Measurements from ENCODE around the gene HLA-DQB1.

HLA-DQB1 gene

DNA sequence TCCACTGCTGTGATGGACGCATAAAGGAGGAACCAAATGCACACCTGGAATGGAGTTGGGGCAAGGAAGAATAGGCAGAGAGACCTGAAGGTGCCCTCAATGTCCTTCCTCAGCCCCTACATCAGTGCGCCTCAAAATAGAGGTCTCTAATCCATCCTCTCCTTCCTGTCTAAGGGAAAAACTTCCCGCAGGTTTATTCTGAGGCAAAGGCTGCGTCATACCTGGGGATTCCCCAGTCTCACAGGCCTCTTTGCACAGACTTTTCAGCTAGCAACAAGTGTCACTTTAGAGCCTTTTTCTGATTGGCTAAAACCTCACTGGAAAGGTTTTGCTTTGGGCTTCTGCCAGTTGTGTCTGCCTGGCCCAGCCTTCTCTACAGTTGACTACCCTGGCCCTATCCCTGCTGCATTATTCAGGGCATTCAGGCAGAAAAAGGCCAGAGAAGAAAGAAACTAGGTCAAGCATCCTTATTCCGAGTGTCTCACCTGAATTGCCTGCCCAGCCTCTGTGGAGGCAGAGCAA lies 1.8 kb upstream of the HLA-DQB1 start:
- TF ChIP-seq, protein P1, sequence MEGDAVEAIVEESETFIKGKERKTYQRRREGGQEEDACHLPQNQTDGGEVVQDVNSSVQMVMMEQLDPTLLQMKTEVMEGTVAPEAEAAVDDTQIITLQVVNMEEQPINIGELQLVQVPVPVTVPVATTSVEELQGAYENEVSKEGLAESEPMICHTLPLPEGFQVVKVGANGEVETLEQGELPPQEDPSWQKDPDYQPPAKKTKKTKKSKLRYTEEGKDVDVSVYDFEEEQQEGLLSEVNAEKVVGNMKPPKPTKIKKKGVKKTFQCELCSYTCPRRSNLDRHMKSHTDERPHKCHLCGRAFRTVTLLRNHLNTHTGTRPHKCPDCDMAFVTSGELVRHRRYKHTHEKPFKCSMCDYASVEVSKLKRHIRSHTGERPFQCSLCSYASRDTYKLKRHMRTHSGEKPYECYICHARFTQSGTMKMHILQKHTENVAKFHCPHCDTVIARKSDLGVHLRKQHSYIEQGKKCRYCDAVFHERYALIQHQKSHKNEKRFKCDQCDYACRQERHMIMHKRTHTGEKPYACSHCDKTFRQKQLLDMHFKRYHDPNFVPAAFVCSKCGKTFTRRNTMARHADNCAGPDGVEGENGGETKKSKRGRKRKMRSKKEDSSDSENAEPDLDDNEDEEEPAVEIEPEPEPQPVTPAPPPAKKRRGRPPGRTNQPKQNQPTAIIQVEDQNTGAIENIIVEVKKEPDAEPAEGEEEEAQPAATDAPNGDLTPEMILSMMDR (IDR thresholded peaks at IDR 0.05): no peak

DNA sequence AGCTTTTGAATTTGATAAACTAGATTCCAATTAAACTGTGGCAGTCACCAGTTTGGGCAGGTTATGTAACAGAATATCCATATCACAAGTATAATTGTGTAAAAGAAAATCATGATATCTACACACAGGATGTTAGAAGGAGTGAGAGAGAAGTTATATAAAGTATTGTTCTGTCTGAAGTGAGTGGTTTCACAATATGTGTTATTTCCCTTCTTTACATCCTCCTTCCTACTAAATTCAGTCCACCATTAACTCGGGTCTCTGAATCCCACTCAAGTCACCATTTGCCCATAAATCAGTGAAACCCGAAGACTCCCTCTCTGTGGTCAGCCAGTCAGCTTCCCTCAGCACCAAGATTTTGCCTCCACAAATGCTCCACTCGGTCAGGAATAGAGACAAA lies 796 bp downstream of the HLA-DQB1 start:
- TF ChIP-seq, protein P1 (IDR thresholded peaks at IDR 0.05): no peak

DNA sequence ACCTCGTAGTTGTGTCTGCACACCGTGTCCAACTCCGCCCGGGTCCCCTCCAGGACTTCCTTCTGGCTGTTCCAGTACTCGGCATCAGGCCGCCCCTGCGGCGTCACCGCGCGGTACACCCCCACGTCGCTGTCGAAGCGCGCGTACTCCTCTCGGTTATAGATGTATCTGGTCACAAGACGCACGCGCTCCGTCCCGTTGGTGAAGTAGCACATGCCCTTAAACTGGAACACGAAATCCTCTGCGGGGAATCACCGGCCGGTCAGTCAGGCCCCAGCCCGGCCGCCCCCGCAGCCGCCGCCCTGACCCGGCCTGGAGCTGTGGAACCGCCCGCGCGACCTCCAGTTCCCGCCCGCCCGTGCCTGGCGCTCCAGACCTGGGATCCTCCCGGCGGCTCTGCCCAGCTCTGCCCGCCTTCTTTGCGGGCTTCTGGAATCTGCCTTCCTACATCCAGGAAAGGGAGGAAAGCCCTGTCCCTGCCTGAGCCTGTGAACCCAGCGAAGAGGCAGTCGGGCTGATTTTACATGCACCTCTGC lies 1.6 kb downstream of the HLA-DQB1 start:
- TF ChIP-seq, protein P1 (IDR thresholded peaks at IDR 0.05): no peak

DNA sequence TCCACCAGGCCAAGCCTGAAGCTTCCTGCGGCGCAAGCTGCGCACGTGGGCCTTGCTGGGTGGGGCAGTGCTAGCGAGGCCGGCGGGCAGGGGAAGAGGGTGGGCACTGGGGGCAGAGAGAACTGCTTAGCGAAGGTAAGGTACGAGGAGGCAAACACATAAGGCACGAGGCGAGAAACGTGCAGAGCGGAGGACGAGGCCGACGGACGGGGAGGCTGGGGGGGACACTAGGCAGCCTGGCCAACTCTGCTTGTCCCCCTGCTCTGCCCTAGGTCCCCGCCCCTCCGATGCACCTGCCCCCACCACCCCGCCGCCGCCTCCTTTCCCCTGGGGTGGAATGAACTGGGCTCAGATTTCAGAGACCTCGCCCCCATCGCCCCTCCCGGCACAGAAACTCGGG lies 2.1 kb downstream of the HLA-DQB1 start:
- TF ChIP-seq, protein P1 (IDR thresholded peaks at IDR 0.05): no peak

DNA sequence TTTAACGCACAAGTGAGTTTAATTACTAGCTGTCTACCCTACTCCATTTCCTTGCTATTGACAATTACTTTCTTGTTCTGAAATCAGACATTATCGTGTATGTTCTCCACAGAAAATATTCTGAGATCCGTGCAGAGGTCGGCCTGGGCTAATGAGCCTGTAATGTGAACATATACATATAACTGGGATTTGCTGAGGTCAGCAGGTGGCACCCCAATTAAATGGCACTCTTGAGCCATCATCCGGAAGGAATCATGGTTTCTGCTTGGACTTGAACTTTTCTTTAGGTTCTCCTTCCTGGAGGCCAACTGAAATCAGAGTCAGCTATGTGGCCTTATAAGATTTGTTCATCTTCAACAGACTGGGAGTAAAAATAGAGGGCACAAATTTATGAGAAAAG lies 3.6 kb downstream of the HLA-DQB1 start:
- TF ChIP-seq, protein P1 (IDR thresholded peaks at IDR 0.05): no peak

DNA sequence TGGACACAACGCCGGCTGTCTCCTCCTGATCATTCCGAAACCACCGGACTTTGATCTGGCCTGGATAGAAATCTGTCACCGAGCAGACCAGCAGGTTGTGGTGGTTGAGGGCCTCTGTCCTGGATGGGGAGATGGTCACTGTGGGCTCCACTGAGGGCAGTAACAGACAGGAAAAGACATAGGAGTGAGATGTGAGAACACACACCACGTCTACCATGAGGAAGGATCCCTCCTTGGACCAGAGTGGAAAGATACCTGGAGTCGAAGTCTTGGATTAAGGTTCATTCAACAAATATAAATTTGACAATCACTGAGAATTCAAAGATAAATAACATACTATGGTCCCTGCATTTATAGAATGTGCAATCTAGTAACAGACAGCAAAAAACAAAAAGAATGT lies 4.4 kb downstream of the HLA-DQB1 start:
- TF ChIP-seq, protein P1 (IDR thresholded peaks at IDR 0.05): no peak

DNA sequence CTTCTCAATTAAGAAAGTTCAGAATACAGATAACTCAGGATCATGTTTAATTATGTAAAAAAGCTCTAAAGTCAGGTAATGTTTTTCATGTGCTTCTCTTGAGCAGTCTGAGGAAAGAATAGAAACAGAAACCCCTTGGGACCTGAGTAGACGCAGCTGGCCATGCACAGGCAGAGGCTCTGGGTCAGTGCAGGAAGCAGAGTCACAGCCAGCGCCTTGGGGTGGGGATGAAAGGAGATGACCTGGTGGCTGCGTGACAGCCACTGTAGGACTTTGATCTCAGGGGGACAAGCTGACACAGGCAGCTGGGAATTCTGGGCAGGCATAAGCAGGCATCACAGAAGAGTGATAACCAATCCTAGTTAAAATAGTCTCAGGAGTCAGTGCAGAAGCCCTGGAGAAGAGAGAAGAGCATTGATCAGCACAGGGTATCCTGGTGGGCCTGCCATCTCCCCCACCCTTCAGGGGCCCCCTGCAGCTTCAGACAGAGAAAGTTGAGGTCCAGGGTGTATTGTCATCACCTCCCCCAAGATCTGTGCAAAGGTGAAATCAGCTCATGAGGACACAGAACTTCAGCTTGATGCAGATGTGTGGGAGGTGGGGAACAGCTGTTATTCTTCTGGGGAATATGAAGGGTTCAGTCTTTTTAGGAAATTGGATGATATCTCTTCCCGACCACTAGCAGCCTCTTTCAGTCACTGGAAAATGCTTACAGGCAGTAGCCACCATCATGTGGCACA lies 6.4 kb downstream of the HLA-DQB1 start:
- TF ChIP-seq, protein P1 (IDR thresholded peaks at IDR 0.05): no peak

All from LNCAP (cell line).